HepG2 (cell line): Measurements from ENCODE around the gene CELSR2. TPM values are rescaled to one million over a fixed set of nuclear protein-coding genes. Genes with fewer than 3 reads are reported as not detected.

Source experiments
- CENPT ChIP-seq: sonication (generic); formaldehyde crosslinking; IDR thresholded peaks from 2 replicates; pipeline ENCODE4 v1.8.0; 2022; ENCODE audit warnings: low read depth, mild to moderate bottlenecking, moderate library complexity, missing genetic modification reagents
- FOSL2 ChIP-seq: sonication (generic); formaldehyde crosslinking; IDR thresholded peaks from 2 replicates; pipeline ENCODE4 v1.4.0; 2020; ENCODE audit warnings: missing genetic modification reagents
- FOXA1 ChIP-seq, 2 experiments: fragments of 450-650 bp in 1 of 2; sonication (generic) in 1 of 2; formaldehyde crosslinking in 1 of 2; IDR thresholded peaks; 2 replicates each; pipeline versions ENCODE4 v1.4.0 to v1.6.1; 2016 to 2020; ENCODE audit warnings: missing genetic modification reagents in 1 of 2
- HMG20A ChIP-seq: IDR thresholded peaks from 2 replicates; pipeline ENCODE4 v1.6.1; 2016; ENCODE audit warnings: borderline replicate concordance
- LCORL ChIP-seq, 2 experiments: fragments of 450-650 bp in 1 of 2; sonication (generic) in 1 of 2; formaldehyde crosslinking in 1 of 2; IDR thresholded peaks; 2 replicates each; pipeline versions ENCODE4 v1.5.0 to v1.6.1; 2017 to 2020; ENCODE audit warnings: antibody characterized with exemption in 1 of 2, missing genetic modification reagents in 1 of 2
- MIER3 ChIP-seq: IDR thresholded peaks from 2 replicates; pipeline ENCODE4 v1.6.1; 2016; ENCODE audit warnings: missing compliant biosample characterization, borderline replicate concordance
- PHF5A ChIP-seq: IDR thresholded peaks from one replicate; pipeline ENCODE4 v1.6.1; 2018; ENCODE audit warnings: low read depth, missing genetic modification reagents; ENCODE audit not compliant: unreplicated experiment
- SIX4 ChIP-seq: sonication (generic); formaldehyde crosslinking; IDR thresholded peaks from 2 replicates; pipeline ENCODE4 v1.4.0; 2020; ENCODE audit warnings: missing genetic modification reagents
- SKI ChIP-seq: fragments of 450-650 bp; IDR thresholded peaks from one replicate; pipeline ENCODE4 v1.6.1; 2018; ENCODE audit warnings: mild to moderate bottlenecking; ENCODE audit not compliant: partially characterized antibody
- ZFP1 ChIP-seq: IDR thresholded peaks from 2 replicates; pipeline ENCODE4 v1.6.1; 2016
- ZFX ChIP-seq: sonication (generic); formaldehyde crosslinking; IDR thresholded peaks from 2 replicates; pipeline ENCODE4 v1.4.0; 2020; ENCODE audit warnings: mild to moderate bottlenecking, low read depth, missing genetic modification reagents, moderate library complexity
- ZNF251 ChIP-seq: sonication (generic); formaldehyde crosslinking; IDR thresholded peaks from 2 replicates; pipeline ENCODE4 v1.9.0; 2021; ENCODE audit warnings: mild to moderate bottlenecking, missing genetic modification reagents
- ZNF296 ChIP-seq: sonication (generic); formaldehyde crosslinking; conservative IDR thresholded peaks from 2 replicates; pipeline ENCODE4 v1.5.0; 2020; ENCODE audit warnings: mild to moderate bottlenecking, missing genetic modification reagents
- ZNF501 ChIP-seq: sonication (generic); formaldehyde crosslinking; IDR thresholded peaks from 2 replicates; pipeline ENCODE4 v1.5.1; 2020; ENCODE audit warnings: mild to moderate bottlenecking, moderate library complexity, missing genetic modification reagents
- ZNF556 ChIP-seq: sonication (generic); formaldehyde crosslinking; IDR thresholded peaks from 2 replicates; pipeline ENCODE4 v1.4.0; 2020; ENCODE audit warnings: mild to moderate bottlenecking, missing genetic modification reagents, borderline replicate concordance
- ZNF710 ChIP-seq: sonication (generic); formaldehyde crosslinking; IDR thresholded peaks from 2 replicates; pipeline ENCODE4 v1.5.0; 2020; ENCODE audit warnings: mild to moderate bottlenecking, missing genetic modification reagents, borderline replicate concordance
- ZNF766 ChIP-seq: sonication (generic); formaldehyde crosslinking; IDR thresholded peaks from 2 replicates; pipeline ENCODE4 v1.5.0; 2020; ENCODE audit warnings: missing genetic modification reagents, borderline replicate concordance
- polyA plus RNA-seq, 8 experiments: library from polyadenylated mRNA; depleted of rRNA in 3 of 8; stranded (reverse) in 7 of 8; unstranded in 1 of 8; fragments of >200 nt; fragmentation: Illumina TruSeq in 4 of 8; extraction: Trizol in 4 of 8; gene quantifications; 2 replicates each; pipeline versions ENCODE4 v1.2.1 to v1.2.3, GENCODE V29; 2011 to 2016; ENCODE audit warnings: low read depth in 4 of 8, missing spikeins in 1 of 8, mixed read lengths in 1 of 8; ENCODE audit not compliant: insufficient read depth in 1 of 8
- total RNA-seq, 5 experiments: library from RNA; depleted of rRNA; stranded (reverse); fragments of >200 nt; fragmentation: Illumina TruSeq; extraction: Trizol; gene quantifications; 2 replicates each; pipeline ENCODE4 v1.2.3, GENCODE V29; 2016; ENCODE audit warnings: low read depth in 1 of 5
- TF ChIP-seq, protein P1 (sequence below): sonication (generic); formaldehyde crosslinking; IDR thresholded peaks from 2 replicates; pipeline ENCODE4 v1.5.0; 2020; ENCODE audit warnings: mild to moderate bottlenecking, missing genetic modification reagents, borderline replicate concordance
- TF ChIP-seq, protein P2 (sequence below): sonication (generic); formaldehyde crosslinking; IDR thresholded peaks from 2 replicates; pipeline ENCODE4 v1.4.0; 2020; ENCODE audit warnings: missing genetic modification reagents

Gene CELSR2
- total and polyA plus RNA-seq, 2 of the 13 experiments (the other 11 are each of a cell fraction or from before 2014, with no cell fraction given), result 4.0 to 6.6 TPM

- TF ChIP-seq ZNF710 (CRISPR knock-in tag), result peak; percentile 77
- peak; percentile 19; the same call in 1 of the 2 replicates for TF ChIP-seq ZFP1 (CRISPR knock-in tag)
- TF ChIP-seq ZNF251 (CRISPR knock-in tag), result no peak
- TF ChIP-seq LCORL (IDR thresholded peaks at IDR 0.05), result no peak
- TF ChIP-seq LCORL (CRISPR knock-in tag; IDR thresholded peaks at IDR 0.05), result peak; percentile 39
- TF ChIP-seq SIX4, result peak; percentile 73; the same call in 1 of the 2 replicates
- peak; percentile 88; the same call in 1 of the 2 replicates for TF ChIP-seq FOXA1 (IDR thresholded peaks at IDR 0.05)
- peak; percentile 94 for TF ChIP-seq FOXA1 (CRISPR knock-in tag; IDR thresholded peaks at IDR 0.05)
- TF ChIP-seq ZNF556 (CRISPR knock-in tag), result peak; percentile 74; the same call in 1 of the 2 replicates
- peak; percentile 39; the same call in 1 of the 2 replicates for TF ChIP-seq ZNF766 (CRISPR knock-in tag)
- TF ChIP-seq FOSL2 (CRISPR knock-in tag), result peak; percentile 81
- TF ChIP-seq SKI, result peak; percentile 64
- TF ChIP-seq HMG20A (CRISPR knock-in tag), result peak; percentile 93; the same call in 1 of the 2 replicates
- no peak for TF ChIP-seq ZNF296 (CRISPR knock-in tag)
- peak; percentile 96 for TF ChIP-seq MIER3 (CRISPR knock-in tag)
- TF ChIP-seq, protein P1, sequence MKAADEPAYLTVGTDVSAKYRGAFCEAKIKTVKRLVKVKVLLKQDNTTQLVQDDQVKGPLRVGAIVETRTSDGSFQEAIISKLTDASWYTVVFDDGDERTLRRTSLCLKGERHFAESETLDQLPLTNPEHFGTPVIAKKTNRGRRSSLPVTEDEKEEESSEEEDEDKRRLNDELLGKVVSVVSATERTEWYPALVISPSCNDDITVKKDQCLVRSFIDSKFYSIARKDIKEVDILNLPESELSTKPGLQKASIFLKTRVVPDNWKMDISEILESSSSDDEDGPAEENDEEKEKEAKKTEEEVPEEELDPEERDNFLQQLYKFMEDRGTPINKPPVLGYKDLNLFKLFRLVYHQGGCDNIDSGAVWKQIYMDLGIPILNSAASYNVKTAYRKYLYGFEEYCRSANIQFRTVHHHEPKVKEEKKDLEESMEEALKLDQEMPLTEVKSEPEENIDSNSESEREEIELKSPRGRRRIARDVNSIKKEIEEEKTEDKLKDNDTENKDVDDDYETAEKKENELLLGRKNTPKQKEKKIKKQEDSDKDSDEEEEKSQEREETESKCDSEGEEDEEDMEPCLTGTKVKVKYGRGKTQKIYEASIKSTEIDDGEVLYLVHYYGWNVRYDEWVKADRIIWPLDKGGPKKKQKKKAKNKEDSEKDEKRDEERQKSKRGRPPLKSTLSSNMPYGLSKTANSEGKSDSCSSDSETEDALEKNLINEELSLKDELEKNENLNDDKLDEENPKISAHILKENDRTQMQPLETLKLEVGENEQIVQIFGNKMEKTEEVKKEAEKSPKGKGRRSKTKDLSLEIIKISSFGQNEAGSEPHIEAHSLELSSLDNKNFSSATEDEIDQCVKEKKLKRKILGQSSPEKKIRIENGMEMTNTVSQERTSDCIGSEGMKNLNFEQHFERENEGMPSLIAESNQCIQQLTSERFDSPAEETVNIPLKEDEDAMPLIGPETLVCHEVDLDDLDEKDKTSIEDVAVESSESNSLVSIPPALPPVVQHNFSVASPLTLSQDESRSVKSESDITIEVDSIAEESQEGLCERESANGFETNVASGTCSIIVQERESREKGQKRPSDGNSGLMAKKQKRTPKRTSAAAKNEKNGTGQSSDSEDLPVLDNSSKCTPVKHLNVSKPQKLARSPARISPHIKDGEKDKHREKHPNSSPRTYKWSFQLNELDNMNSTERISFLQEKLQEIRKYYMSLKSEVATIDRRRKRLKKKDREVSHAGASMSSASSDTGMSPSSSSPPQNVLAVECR (CRISPR knock-in tag), result peak; percentile 58; the same call in 1 of the 2 replicates
- peak; percentile 40 for TF ChIP-seq ZFX (CRISPR knock-in tag)
- TF ChIP-seq CENPT (CRISPR knock-in tag), result no peak
- TF ChIP-seq ZNF501 (CRISPR knock-in tag), result peak; percentile 60
- TF ChIP-seq, protein P2, sequence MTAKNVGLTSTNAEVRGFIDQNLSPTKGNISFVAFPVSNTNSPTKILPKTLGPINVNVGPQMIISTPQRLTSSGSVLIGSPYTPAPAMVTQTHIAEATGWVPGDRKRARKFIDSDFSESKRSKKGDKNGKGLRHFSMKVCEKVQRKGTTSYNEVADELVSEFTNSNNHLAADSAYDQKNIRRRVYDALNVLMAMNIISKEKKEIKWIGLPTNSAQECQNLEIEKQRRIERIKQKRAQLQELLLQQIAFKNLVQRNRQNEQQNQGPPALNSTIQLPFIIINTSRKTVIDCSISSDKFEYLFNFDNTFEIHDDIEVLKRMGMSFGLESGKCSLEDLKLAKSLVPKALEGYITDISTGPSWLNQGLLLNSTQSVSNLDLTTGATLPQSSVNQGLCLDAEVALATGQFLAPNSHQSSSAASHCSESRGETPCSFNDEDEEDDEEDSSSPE (CRISPR knock-in tag), result peak; percentile 68
- peak; percentile 74 for TF ChIP-seq PHF5A (CRISPR knock-in tag)
Measured at GRCh38 chr1:109298666-109299557, 49.6 kb downstream of the CELSR2 start (continued).
